Measurements from ENCODE around the gene SPDYE4. TPM values are rescaled to one million over a fixed set of nuclear protein-coding genes. Genes with fewer than 3 reads are reported as not detected.

SPDYE4 gene
- total RNA-seq, 2 experiments from 2014 or later, result not detected

- Mint-ChIP-seq H3K27me3 (peaks cover 40% of the 10 kb centered on the region), H3K4me3 (no peak overlapping the region), H3K4me1 (ENCODE audit: low read depth) (no peaks in the 10 kb centered on the region), H3K36me3 (ENCODE audit: low read depth) (no peaks in the 10 kb centered on the region), H3K27ac (no peak overlapping the region), H3K9me3 (no peaks in the 10 kb centered on the region)
- ATAC-seq (ENCODE audit: poor library complexity), result no peak
- no peaks in the 10 kb centered on the region for H3K4me1 ChIP-seq (ENCODE audit: insufficient read depth, low read length)
- TF ChIP-seq, protein P1, sequence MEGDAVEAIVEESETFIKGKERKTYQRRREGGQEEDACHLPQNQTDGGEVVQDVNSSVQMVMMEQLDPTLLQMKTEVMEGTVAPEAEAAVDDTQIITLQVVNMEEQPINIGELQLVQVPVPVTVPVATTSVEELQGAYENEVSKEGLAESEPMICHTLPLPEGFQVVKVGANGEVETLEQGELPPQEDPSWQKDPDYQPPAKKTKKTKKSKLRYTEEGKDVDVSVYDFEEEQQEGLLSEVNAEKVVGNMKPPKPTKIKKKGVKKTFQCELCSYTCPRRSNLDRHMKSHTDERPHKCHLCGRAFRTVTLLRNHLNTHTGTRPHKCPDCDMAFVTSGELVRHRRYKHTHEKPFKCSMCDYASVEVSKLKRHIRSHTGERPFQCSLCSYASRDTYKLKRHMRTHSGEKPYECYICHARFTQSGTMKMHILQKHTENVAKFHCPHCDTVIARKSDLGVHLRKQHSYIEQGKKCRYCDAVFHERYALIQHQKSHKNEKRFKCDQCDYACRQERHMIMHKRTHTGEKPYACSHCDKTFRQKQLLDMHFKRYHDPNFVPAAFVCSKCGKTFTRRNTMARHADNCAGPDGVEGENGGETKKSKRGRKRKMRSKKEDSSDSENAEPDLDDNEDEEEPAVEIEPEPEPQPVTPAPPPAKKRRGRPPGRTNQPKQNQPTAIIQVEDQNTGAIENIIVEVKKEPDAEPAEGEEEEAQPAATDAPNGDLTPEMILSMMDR (IDR thresholded peaks at IDR 0.05), result no peak
- H3K27me3 ChIP-seq (ENCODE audit: control insufficient read depth in 1 of 2, insufficient read depth in 2 of 2, low read length in 2 of 2), result peaks cover 4 to 8% of the 10 kb centered on the region in 2 experiments
- no peak overlapping the region for H3K27ac ChIP-seq (ENCODE audit: low read depth in 1 of 2, low read length in 2 of 2)
- POLR2A ChIA-PET, result no interaction called here
- H3K4me3 ChIP-seq (ENCODE audit: low read length), result no peak overlapping the region
- no peaks in the 10 kb centered on the region for H3K36me3 ChIP-seq (ENCODE audit: insufficient read depth, low read length)
- CTCF ChIA-PET, result no interaction called here
- intact Hi-C loops (cut with DNase I, micrococcal nuclease), result no loop called here
- DNase-seq, result no peak
- H3K9me3 ChIP-seq (ENCODE audit: control insufficient read depth in 1 of 2, insufficient read depth in 1 of 2, low read length in 2 of 2), result no peaks in the 10 kb centered on the region
Measured at GRCh38 chr17:8709006-8709405, 49.3 kb downstream of the SPDYE4 start.

GRCh38 chr17:8708025-8708461, 50.3 kb downstream of the SPDYE4 start:
- H3K4me3 Mint-ChIP-seq, result no peak overlapping the region
- Histone ChIP-seq H3K9me3 (ENCODE audit: control insufficient read depth in 1 of 2, insufficient read depth in 1 of 2, low read length in 2 of 2) (no peaks in the 10 kb centered on the region), H3K27ac (ENCODE audit: low read depth in 1 of 2, low read length in 2 of 2) (no peak overlapping the region), H3K27me3 (ENCODE audit: control insufficient read depth in 1 of 2, insufficient read depth in 2 of 2, low read length in 2 of 2) (peaks cover 4 to 8% of the 10 kb centered on the region in 2 experiments), H3K4me1 (ENCODE audit: insufficient read depth, low read length) (no peaks in the 10 kb centered on the region), H3K4me3 (ENCODE audit: low read length) (no peak overlapping the region), H3K36me3 (ENCODE audit: insufficient read depth, low read length) (no peaks in the 10 kb centered on the region)
- TF ChIP-seq, protein P1 (IDR thresholded peaks at IDR 0.05), result no peak
- ChIA-PET CTCF (no interaction called here), POLR2A (no interaction called here)
- H3K36me3 Mint-ChIP-seq (ENCODE audit: low read depth), result no peaks in the 10 kb centered on the region
- ATAC-seq (ENCODE audit: poor library complexity), result no peak
- no peaks in the 10 kb centered on the region for H3K9me3 Mint-ChIP-seq
- H3K27me3 Mint-ChIP-seq, result peaks cover 44% of the 10 kb centered on the region
- intact Hi-C loops (cut with DNase I, micrococcal nuclease), result no loop called here
- DNase-seq, result no peak
- no peak overlapping the region for H3K27ac Mint-ChIP-seq
- no peaks in the 10 kb centered on the region for H3K4me1 Mint-ChIP-seq (ENCODE audit: low read depth)

- ATAC-seq (ENCODE audit: poor library complexity) (no peak), DNase-seq (no peak)
- Mint-ChIP-seq H3K4me3 (no peak overlapping the region), H3K27me3 (peaks cover 41% of the 10 kb centered on the region), H3K9me3 (no peaks in the 10 kb centered on the region), H3K36me3 (ENCODE audit: low read depth) (no peaks in the 10 kb centered on the region), H3K4me1 (ENCODE audit: low read depth) (no peaks in the 10 kb centered on the region), H3K27ac (no peak overlapping the region)
- POLR2A ChIA-PET, result no interaction called here
- TF ChIP-seq, protein P1 (IDR thresholded peaks at IDR 0.05), result no peak
- Histone ChIP-seq H3K27me3 (ENCODE audit: control insufficient read depth in 1 of 2, insufficient read depth in 2 of 2, low read length in 2 of 2) (peaks cover 4 to 8% of the 10 kb centered on the region in 2 experiments), H3K36me3 (ENCODE audit: insufficient read depth, low read length) (no peaks in the 10 kb centered on the region), H3K27ac (ENCODE audit: low read depth in 1 of 2, low read length in 2 of 2) (no peak overlapping the region), H3K4me1 (ENCODE audit: insufficient read depth, low read length) (no peaks in the 10 kb centered on the region), H3K9me3 (ENCODE audit: control insufficient read depth in 1 of 2, insufficient read depth in 1 of 2, low read length in 2 of 2) (no peaks in the 10 kb centered on the region), H3K4me3 (ENCODE audit: low read length) (no peak overlapping the region)
- intact Hi-C loops (cut with DNase I, micrococcal nuclease), result no loop called here
- CTCF ChIA-PET, result no interaction called here
Measured at GRCh38 chr17:8707332-8708024, 50.9 kb downstream of the SPDYE4 start.
